ENCODE results near the gene WNT3A. TPM values are rescaled to one million over a fixed set of nuclear protein-coding genes. Genes with fewer than 3 reads are reported as not detected.
"Not testable (repeated sequence)": the region's sequence is repeated elsewhere in the genome, so short reads cannot be mapped to it uniquely, and the experiment has no call there.

WNT3A gene
- polyA plus RNA-seq, 1 experiment = not detected

DNA sequence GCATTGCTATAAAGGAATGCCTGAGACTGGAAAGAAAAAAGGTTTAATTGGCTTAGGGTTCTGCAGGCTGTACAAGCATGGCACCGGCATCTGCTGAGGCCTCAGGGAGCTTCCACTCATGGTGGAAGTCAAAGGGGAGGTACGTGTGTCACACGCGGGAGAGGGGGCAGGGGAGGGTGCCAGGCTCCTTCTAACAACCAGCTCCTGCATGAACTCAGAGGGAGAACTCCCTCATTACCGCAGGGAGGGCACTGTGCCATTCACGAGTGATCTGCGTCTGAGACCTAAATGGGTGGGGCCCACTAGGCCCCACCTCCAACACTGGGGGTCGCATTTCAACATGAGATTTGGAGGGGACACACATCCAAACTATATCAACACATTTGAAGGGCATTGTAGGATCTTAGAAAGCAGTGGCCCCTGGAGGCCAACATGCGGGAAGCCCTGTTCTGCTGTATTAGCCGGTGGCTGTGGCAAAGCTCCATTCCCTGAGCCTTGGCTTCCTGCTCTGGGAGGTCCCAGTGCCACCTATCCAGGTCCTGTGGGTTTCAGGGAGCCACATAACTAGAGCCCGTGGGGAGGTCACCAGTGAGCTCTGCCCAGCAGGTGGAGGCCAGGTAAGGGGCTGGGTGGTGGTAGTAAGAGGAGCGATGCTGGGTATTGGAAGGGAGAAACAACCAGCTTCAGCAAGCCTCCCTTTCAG lies 10.0 kb downstream of the WNT3A start:
- H3K4me3 ChIP-seq (ENCODE audit: low read depth, low read length) = no peak overlapping the region
- CTCF ChIA-PET = interaction anchor here (1.5 to 7.4 kb wide), 2 partner anchors 12 to 18 kb away, joined by 5 to 34 read pairs; no protein-coding TSS in a partner anchor
- TF ChIP-seq CTCF (IDR thresholded peaks at IDR 0.05; ENCODE audit: insufficient read depth, low read depth, low read length) = no peak
- H3K27me3 ChIP-seq (ENCODE audit: control insufficient read depth, insufficient read depth, low read length) = no peaks in the 10 kb centered on the region; the same call in 1 of the 2 replicates
- DNase-seq (ENCODE audit: low read depth) = no peak
- no peaks in the 10 kb centered on the region for H3K36me3 ChIP-seq (ENCODE audit: control insufficient read depth, insufficient read depth, low read length)
- POLR2A ChIA-PET = no interaction called here

DNA sequence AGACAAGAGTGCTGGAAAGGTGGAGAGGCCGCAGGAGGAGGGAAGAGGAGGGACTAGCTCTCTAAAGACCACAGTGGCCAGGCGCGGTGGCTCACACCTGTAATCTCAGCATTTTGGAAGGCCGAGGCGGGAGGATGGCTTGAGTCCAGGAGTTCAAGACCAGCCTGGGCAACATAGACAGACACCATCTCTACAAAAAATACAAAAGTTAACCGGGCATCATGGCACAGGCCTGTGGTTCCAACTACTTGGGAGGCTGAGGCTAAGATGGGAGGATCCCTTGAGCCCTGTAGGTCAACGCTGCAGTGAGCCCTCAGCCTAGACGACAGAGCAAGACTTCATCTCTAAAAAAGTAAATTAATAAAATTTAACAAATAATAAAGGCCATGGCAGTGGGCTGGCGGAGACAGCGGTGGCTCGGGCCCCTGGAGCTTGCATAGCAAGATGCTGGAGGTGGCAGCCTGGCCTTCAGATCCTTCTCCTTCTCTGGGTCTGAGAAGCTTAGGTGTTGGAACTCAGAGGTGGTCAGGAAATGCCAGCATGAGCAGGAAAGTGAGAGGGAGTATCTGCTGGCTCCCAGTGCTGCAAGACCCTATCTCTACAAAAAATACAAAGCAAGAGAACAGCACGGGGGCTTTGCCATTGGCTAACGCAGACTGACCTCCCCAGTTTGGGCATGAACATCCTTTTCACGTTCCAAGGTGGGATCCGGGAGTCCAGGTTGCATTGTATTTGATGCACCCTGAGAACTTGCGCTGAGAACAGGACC lies 10.7 kb downstream of the WNT3A start:
- CTCF ChIA-PET = interaction anchor here (1.3 to 1.5 kb wide), 2 partner anchors 13 kb away, joined by 3 to 5 read pairs; no protein-coding TSS in a partner anchor
- POLR2A ChIA-PET = no interaction called here
- no peak for DNase-seq (ENCODE audit: low read depth)
- Histone ChIP-seq H3K36me3 (ENCODE audit: control insufficient read depth, insufficient read depth, low read length) (no peaks in the 10 kb centered on the region), H3K4me3 (ENCODE audit: low read depth, low read length) (no peak overlapping the region), H3K27me3 (ENCODE audit: control insufficient read depth, insufficient read depth, low read length) (no peaks in the 10 kb centered on the region; the same call in 1 of the 2 replicates)
- no peak for TF ChIP-seq CTCF (IDR thresholded peaks at IDR 0.05; ENCODE audit: insufficient read depth, low read depth, low read length)

GRCh38 chr1:228018125-228018398 lies 11.3 kb downstream of the WNT3A start:
- DNase-seq (ENCODE audit: low read depth) = no peak
- ChIA-PET POLR2A (no interaction called here), CTCF (interaction anchor here (1.3 kb wide), 1 partner anchor 14 kb away, joined by 3 read pairs; no protein-coding TSS in a partner anchor)
- no peaks in the 10 kb centered on the region; the same call in 1 of the 2 replicates for H3K27me3 ChIP-seq (ENCODE audit: control insufficient read depth, insufficient read depth, low read length)
- no peak overlapping the region for H3K4me3 ChIP-seq (ENCODE audit: low read depth, low read length)
- no peaks in the 10 kb centered on the region for H3K36me3 ChIP-seq (ENCODE audit: control insufficient read depth, insufficient read depth, low read length)
- no peak for TF ChIP-seq CTCF (IDR thresholded peaks at IDR 0.05; ENCODE audit: insufficient read depth, low read depth, low read length)

DNA sequence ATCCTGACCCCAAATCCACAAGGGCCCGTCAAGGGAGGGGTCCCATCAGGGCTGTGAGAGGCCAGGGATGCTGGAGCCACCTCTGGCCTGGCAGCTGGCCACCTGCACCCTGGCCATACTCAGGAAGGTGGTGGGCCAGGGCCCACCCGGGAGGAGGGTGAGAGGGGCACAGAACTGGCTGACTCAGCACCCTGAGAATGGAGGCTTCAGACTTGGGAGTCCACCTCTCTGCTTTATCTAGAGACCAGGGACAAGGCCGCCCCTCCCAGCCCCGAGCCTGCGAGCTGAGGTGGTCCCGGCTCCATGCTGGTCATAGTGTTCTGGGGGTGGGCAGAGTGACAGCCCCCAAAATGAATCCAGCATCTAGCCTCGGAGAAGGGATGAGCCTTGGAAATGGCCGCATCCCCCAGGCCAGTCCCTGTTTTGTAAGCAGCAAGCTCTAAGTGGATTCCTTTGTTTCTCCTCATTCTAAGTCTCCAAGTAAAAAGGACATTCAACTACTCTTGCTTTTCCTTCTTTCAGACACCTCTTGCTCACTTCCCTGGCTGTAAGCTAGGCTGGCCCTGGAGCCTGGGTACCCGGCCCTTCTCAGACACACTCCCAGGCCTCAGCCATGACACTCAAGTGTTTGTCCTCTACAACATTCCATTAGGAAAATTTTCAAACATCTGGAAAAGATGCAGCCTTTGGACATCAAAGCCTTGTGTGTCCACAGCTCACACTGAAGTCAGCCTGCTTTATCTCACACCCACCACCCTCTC lies 12.3 kb downstream of the WNT3A start:
- CTCF ChIA-PET = interaction anchor here (1.3 kb wide), 1 partner anchor 15 kb away, joined by 3 read pairs; no protein-coding TSS in a partner anchor
- no peak for TF ChIP-seq CTCF (IDR thresholded peaks at IDR 0.05; ENCODE audit: insufficient read depth, low read depth, low read length)
- POLR2A ChIA-PET = no interaction called here
- H3K27me3 ChIP-seq (ENCODE audit: control insufficient read depth, insufficient read depth, low read length) = no peaks in the 10 kb centered on the region
- H3K4me3 ChIP-seq (ENCODE audit: low read depth, low read length) = no peak overlapping the region
- H3K36me3 ChIP-seq (ENCODE audit: control insufficient read depth, insufficient read depth, low read length) = no peaks in the 10 kb centered on the region
- DNase-seq (ENCODE audit: low read depth) = no peak

GRCh38 chr1:228019722-228020083 lies 12.9 kb downstream of the WNT3A start:
- H3K27me3 ChIP-seq (ENCODE audit: control insufficient read depth, insufficient read depth, low read length); DNase-seq (ENCODE audit: low read depth); CTCF ChIA-PET; POLR2A ChIA-PET; H3K4me3 ChIP-seq (ENCODE audit: low read depth, low read length); H3K36me3 ChIP-seq (ENCODE audit: control insufficient read depth, insufficient read depth, low read length): not testable (repeated sequence)

Measured in BJ (cell line).